Measurements from ENCODE around the gene PGM1. TPM values are rescaled to one million over a fixed set of nuclear protein-coding genes. Genes with fewer than 3 reads are reported as not detected.

Gene PGM1
- total and polyA plus RNA-seq, 7 experiments from 2014 or later, result 11.9 to 57.2 (median 16.8) TPM

DNA sequence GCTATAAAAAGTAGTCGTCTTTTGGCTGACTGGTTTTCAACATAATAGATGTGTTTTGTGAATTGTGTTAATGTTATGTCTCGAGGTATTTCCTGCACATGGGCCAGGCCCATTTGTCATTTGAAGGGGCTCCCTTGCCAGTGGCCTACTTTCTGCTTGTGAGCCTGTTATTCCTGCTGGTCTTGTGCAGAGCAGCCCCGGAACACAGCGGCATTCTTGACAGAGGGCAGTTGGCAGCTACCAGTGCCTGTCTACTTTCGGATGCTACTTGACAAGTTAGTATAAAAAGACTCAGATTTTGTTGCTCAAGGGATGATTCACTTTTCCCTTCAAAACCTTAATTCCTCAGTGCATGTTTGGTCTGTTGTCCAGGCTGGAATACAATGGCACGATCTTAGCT, 28.5 kb downstream of the PGM1 start:
- Histone ChIP-seq H3K27ac (ENCODE audit: low read depth, low read length) (no peak overlapping the region), H3K27me3 (ENCODE audit: control insufficient read depth in 2 of 2, insufficient read depth in 2 of 2, low read length in 2 of 2) (no peaks in the 10 kb centered on the region), H3K36me3 (ENCODE audit: control insufficient read depth in 2 of 3, insufficient read depth in 3 of 3, low read length in 3 of 3) (no peaks in the 10 kb centered on the region), H3K9me3 (ENCODE audit: control insufficient read depth in 2 of 3, low read length in 3 of 3) (no peaks in the 10 kb centered on the region), H3K4me1 (ENCODE audit: control insufficient read depth in 2 of 2, insufficient read depth in 2 of 2, low read length in 2 of 2) (no peaks in the 10 kb centered on the region), H3K4me3 (ENCODE audit: low read length) (no peak overlapping the region)
- no peaks in the 10 kb centered on the region for H3K27me3 Mint-ChIP-seq
- H3K4me1 Mint-ChIP-seq, result peaks cover 5 to 19% (median 14%) of the 10 kb centered on the region in 7 donors
- POLR2A ChIA-PET, result interaction anchor here (0.6 kb wide), 1 partner anchor 500 kb away, joined by 3 read pairs; no protein-coding TSS in a partner anchor
- peaks cover 0 to 1% (median 0%) of the 10 kb centered on the region in 11 donors for H3K9me3 Mint-ChIP-seq
- no peak overlapping the region for H3K4me3 Mint-ChIP-seq
- H3K27ac Mint-ChIP-seq, result no peak overlapping the region
- H3K36me3 Mint-ChIP-seq, result peaks cover 0 to 13% (median 0%) of the 10 kb centered on the region in 5 donors
- DNase-seq, result no peak
- CTCF ChIA-PET, result no interaction called here
- intact Hi-C loops (cut with micrococcal nuclease), result no loop called here
- ATAC-seq, result no peak

- intact Hi-C loops (cut with micrococcal nuclease), result no loop called here
Measured at GRCh38 chr1:63622849-63623566, 29.8 kb downstream of the PGM1 start.

DNA sequence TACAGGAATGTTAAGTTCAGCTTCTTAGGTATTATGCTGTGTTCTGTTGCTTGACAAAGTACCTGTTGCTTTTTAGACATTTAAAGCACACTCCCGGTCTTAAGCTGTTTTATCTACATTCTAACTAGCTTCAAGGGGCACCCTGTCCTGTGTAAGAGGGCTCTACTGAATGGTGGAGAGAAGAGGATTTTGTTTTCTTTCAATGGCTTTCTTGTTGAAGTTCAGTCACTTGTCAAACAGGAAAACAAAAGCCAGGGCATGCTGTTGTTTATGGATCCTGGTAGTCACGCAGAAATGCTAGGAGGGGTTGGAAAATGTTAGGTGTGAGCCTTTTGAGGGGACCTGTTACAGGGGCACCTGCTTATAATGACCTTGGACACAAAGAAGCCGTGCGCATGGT, 30.7 kb downstream of the PGM1 start:
- no peaks in the 10 kb centered on the region for H3K27me3 ChIP-seq (ENCODE audit: control insufficient read depth in 2 of 2, insufficient read depth in 2 of 2, low read length in 2 of 2)
- no peak overlapping the region for H3K4me3 ChIP-seq (ENCODE audit: low read length)
- H3K27ac Mint-ChIP-seq, result no peak overlapping the region
- ChIA-PET CTCF (no interaction called here), POLR2A (no interaction called here)
- intact Hi-C loops (cut with micrococcal nuclease), result no loop called here
- no peaks in the 10 kb centered on the region for H3K27me3 Mint-ChIP-seq
- peaks cover 0 to 1% (median 0%) of the 10 kb centered on the region in 11 donors for H3K9me3 Mint-ChIP-seq
- H3K4me3 Mint-ChIP-seq, result no peak overlapping the region
- H3K36me3 Mint-ChIP-seq, result peaks cover 0 to 25% (median 4%) of the 10 kb centered on the region in 5 donors
- no peaks in the 10 kb centered on the region for H3K9me3 ChIP-seq (ENCODE audit: control insufficient read depth in 2 of 3, low read length in 3 of 3)
- no peak for DNase-seq
- H3K27ac ChIP-seq (ENCODE audit: low read depth, low read length), result no peak overlapping the region
- no peaks in the 10 kb centered on the region for H3K36me3 ChIP-seq (ENCODE audit: control insufficient read depth in 2 of 3, insufficient read depth in 3 of 3, low read length in 3 of 3)
- peaks cover 7 to 24% (median 18%) of the 10 kb centered on the region in 7 donors for H3K4me1 Mint-ChIP-seq
- no peaks in the 10 kb centered on the region for H3K4me1 ChIP-seq (ENCODE audit: control insufficient read depth in 2 of 2, insufficient read depth in 2 of 2, low read length in 2 of 2)
- ATAC-seq, result no peak

More at GRCh38 chr1:63622849-63623566, 29.8 kb downstream of the PGM1 start:
- H3K4me3 Mint-ChIP-seq, result no peak overlapping the region
- Histone ChIP-seq H3K4me1 (ENCODE audit: control insufficient read depth in 2 of 2, insufficient read depth in 2 of 2, low read length in 2 of 2) (no peaks in the 10 kb centered on the region), H3K4me3 (ENCODE audit: low read length) (no peak overlapping the region), H3K27me3 (ENCODE audit: control insufficient read depth in 2 of 2, insufficient read depth in 2 of 2, low read length in 2 of 2) (no peaks in the 10 kb centered on the region), H3K36me3 (ENCODE audit: control insufficient read depth in 2 of 3, insufficient read depth in 3 of 3, low read length in 3 of 3) (no peaks in the 10 kb centered on the region), H3K27ac (ENCODE audit: low read depth, low read length) (no peak overlapping the region), H3K9me3 (ENCODE audit: control insufficient read depth in 2 of 3, low read length in 3 of 3) (no peaks in the 10 kb centered on the region)
- peaks cover 0 to 21% (median 4%) of the 10 kb centered on the region in 5 donors for H3K36me3 Mint-ChIP-seq
- peaks cover 0 to 1% (median 0%) of the 10 kb centered on the region in 11 donors for H3K9me3 Mint-ChIP-seq
- CTCF ChIA-PET, result interaction anchor here (0.5 to 0.8 kb wide), 2 partner anchors 68 to 514 kb away, joined by 3 to 4 read pairs; no protein-coding TSS in a partner anchor
- peaks cover 7 to 23% (median 14%) of the 10 kb centered on the region in 7 donors for H3K4me1 Mint-ChIP-seq
- POLR2A ChIA-PET, result interaction anchor here (0.6 to 0.8 kb wide), 3 partner anchors 616 to 622 kb away, joined by 3 to 7 read pairs (median 6); no protein-coding TSS in a partner anchor
- H3K27me3 Mint-ChIP-seq, result no peaks in the 10 kb centered on the region
- H3K27ac Mint-ChIP-seq, result no peak overlapping the region
- DNase-seq (no peak), ATAC-seq (no peak)

DNA sequence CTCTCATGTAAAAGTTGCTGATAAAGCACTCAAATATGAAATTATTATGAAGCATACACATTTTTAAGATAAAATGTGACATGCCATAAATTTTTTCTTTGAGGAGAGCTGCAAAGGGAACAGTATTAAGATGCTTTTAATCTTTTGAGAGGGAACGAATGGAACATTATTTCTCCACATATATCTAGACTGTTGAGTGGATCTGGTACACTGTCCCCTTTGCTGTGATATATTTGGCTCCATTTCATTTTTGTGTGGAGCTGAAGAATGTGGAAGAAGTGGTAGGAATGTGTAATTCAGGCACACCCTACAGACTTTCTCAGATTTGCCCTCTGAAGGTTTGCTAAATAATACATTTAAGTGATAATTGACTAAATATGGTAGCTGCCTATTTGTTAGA, 31.7 kb downstream of the PGM1 start:
- Histone ChIP-seq H3K4me3 (ENCODE audit: low read length) (no peak overlapping the region), H3K27me3 (ENCODE audit: control insufficient read depth in 2 of 2, insufficient read depth in 2 of 2, low read length in 2 of 2) (no peaks in the 10 kb centered on the region), H3K36me3 (ENCODE audit: control insufficient read depth in 2 of 3, insufficient read depth in 3 of 3, low read length in 3 of 3) (peaks cover 0 to 8% (median 0%) of the 10 kb centered on the region in 3 experiments), H3K4me1 (ENCODE audit: control insufficient read depth in 2 of 2, insufficient read depth in 2 of 2, low read length in 2 of 2) (no peaks in the 10 kb centered on the region), H3K9me3 (ENCODE audit: control insufficient read depth in 2 of 3, low read length in 3 of 3) (no peaks in the 10 kb centered on the region), H3K27ac (ENCODE audit: low read depth, low read length) (no peak overlapping the region)
- Mint-ChIP-seq H3K4me1 (peaks cover 7 to 24% (median 18%) of the 10 kb centered on the region in 7 donors), H3K4me3 (no peak overlapping the region), H3K27me3 (no peaks in the 10 kb centered on the region), H3K9me3 (peaks cover 0 to 1% (median 0%) of the 10 kb centered on the region in 11 donors), H3K36me3 (peaks cover 0 to 29% (median 8%) of the 10 kb centered on the region in 5 donors), H3K27ac (no peak overlapping the region)
- CTCF ChIA-PET, result interaction anchor here (0.6 kb wide), 1 partner anchor 511 kb away, joined by 3 read pairs; no protein-coding TSS in a partner anchor
- POLR2A ChIA-PET, result no interaction called here
- intact Hi-C loops (cut with micrococcal nuclease), result no loop called here
- ATAC-seq (no peak), DNase-seq (no peak)

GRCh38 chr1:63626222-63626621, 33.0 kb downstream of the PGM1 start:
- Mint-ChIP-seq H3K4me1 (peaks cover 7 to 24% (median 18%) of the 10 kb centered on the region in 7 donors), H3K9me3 (peaks cover 0 to 1% (median 0%) of the 10 kb centered on the region in 11 donors), H3K36me3 (peaks cover under 1 to 32% (median 14%) of the 10 kb centered on the region in 5 donors), H3K27ac (no peak overlapping the region), H3K4me3 (no peak overlapping the region), H3K27me3 (no peaks in the 10 kb centered on the region)
- intact Hi-C loops (cut with micrococcal nuclease), result no loop called here
- Histone ChIP-seq H3K36me3 (ENCODE audit: control insufficient read depth in 2 of 3, insufficient read depth in 3 of 3, low read length in 3 of 3) (peaks cover 0 to 15% (median 0%) of the 10 kb centered on the region in 3 experiments), H3K27ac (ENCODE audit: low read depth, low read length) (no peak overlapping the region), H3K4me3 (ENCODE audit: low read length) (no peak overlapping the region), H3K27me3 (ENCODE audit: control insufficient read depth in 2 of 2, insufficient read depth in 2 of 2, low read length in 2 of 2) (no peaks in the 10 kb centered on the region), H3K4me1 (ENCODE audit: control insufficient read depth in 2 of 2, insufficient read depth in 2 of 2, low read length in 2 of 2) (no peaks in the 10 kb centered on the region), H3K9me3 (ENCODE audit: control insufficient read depth in 2 of 3, low read length in 3 of 3) (no peaks in the 10 kb centered on the region)
- no peak for ATAC-seq
- POLR2A ChIA-PET, result no interaction called here
- CTCF ChIA-PET, result no interaction called here
- no peak for DNase-seq

DNA sequence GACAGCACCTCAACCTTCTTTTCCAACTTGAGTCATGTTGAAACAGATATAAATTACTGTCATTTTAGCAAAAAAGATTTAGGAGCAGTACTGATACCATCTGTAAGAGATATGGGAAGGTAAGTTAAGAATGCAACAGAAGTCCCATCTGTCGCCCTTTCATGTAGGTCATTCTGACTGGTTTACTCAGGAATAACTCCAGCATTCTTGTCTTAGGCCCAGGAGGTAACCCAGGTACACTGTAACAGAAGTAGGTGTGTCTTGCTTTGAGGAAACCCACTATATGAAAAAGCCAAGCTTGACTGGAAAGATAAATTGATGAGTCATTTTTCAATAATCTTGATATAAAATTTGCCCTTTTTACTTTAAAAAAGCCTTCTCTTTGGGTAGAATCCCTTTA, 35.4 kb downstream of the PGM1 start:
- peaks cover 10 to 50% (median 22%) of the 10 kb centered on the region in 5 donors for H3K36me3 Mint-ChIP-seq
- ChIA-PET CTCF (no interaction called here), POLR2A (no interaction called here)

More for the DNA sequence above, 35.4 kb downstream of the PGM1 start:
- Histone ChIP-seq H3K27ac (ENCODE audit: low read depth, low read length) (no peak overlapping the region), H3K27me3 (ENCODE audit: control insufficient read depth in 2 of 2, insufficient read depth in 2 of 2, low read length in 2 of 2) (no peaks in the 10 kb centered on the region), H3K36me3 (ENCODE audit: control insufficient read depth in 2 of 3, insufficient read depth in 3 of 3, low read length in 3 of 3) (peaks cover 0 to 29% (median 0%) of the 10 kb centered on the region in 3 experiments), H3K4me1 (ENCODE audit: control insufficient read depth in 2 of 2, insufficient read depth in 2 of 2, low read length in 2 of 2) (no peaks in the 10 kb centered on the region), H3K4me3 (ENCODE audit: low read length) (no peak overlapping the region), H3K9me3 (ENCODE audit: control insufficient read depth in 2 of 3, low read length in 3 of 3) (no peaks in the 10 kb centered on the region)
- H3K27me3 Mint-ChIP-seq, result no peaks in the 10 kb centered on the region
- H3K4me3 Mint-ChIP-seq, result no peak overlapping the region
- ATAC-seq (no peak), DNase-seq (no peak)
- no peaks in the 10 kb centered on the region for H3K9me3 Mint-ChIP-seq
- H3K27ac Mint-ChIP-seq, result no peak overlapping the region
- peaks cover 7 to 33% (median 15%) of the 10 kb centered on the region in 7 donors for H3K4me1 Mint-ChIP-seq
- intact Hi-C loops (cut with micrococcal nuclease), result no loop called here

Data from naive thymus-derived CD4-positive, alpha-beta T cell (primary cell).